H4 (cell line): Measurements from ENCODE around the gene PKD1L1. TPM values are rescaled to one million over a fixed set of nuclear protein-coding genes. Genes with fewer than 3 reads are reported as not detected.
A peak's percentile ranks its signal among the peaks of the same experiment; 100 is the strongest.
"Not testable (repeated sequence)": the region's sequence is repeated elsewhere in the genome, so short reads cannot be mapped to it uniquely, and the experiment has no call there.

Source experiments
- DNase-seq: peaks from one replicate; pipeline ENCODE4 v3.0.0-alpha.2; 2015; ENCODE audit warnings: low spot score
- total RNA-seq: library from RNA; depleted of rRNA; stranded (reverse); fragments of >200 nt; shearing (Covaris generic); gene quantifications from 2 replicates; pipeline ENCODE4 v1.2.3, GENCODE V29; 2014; rRNA removed

PKD1L1 gene, protein sequence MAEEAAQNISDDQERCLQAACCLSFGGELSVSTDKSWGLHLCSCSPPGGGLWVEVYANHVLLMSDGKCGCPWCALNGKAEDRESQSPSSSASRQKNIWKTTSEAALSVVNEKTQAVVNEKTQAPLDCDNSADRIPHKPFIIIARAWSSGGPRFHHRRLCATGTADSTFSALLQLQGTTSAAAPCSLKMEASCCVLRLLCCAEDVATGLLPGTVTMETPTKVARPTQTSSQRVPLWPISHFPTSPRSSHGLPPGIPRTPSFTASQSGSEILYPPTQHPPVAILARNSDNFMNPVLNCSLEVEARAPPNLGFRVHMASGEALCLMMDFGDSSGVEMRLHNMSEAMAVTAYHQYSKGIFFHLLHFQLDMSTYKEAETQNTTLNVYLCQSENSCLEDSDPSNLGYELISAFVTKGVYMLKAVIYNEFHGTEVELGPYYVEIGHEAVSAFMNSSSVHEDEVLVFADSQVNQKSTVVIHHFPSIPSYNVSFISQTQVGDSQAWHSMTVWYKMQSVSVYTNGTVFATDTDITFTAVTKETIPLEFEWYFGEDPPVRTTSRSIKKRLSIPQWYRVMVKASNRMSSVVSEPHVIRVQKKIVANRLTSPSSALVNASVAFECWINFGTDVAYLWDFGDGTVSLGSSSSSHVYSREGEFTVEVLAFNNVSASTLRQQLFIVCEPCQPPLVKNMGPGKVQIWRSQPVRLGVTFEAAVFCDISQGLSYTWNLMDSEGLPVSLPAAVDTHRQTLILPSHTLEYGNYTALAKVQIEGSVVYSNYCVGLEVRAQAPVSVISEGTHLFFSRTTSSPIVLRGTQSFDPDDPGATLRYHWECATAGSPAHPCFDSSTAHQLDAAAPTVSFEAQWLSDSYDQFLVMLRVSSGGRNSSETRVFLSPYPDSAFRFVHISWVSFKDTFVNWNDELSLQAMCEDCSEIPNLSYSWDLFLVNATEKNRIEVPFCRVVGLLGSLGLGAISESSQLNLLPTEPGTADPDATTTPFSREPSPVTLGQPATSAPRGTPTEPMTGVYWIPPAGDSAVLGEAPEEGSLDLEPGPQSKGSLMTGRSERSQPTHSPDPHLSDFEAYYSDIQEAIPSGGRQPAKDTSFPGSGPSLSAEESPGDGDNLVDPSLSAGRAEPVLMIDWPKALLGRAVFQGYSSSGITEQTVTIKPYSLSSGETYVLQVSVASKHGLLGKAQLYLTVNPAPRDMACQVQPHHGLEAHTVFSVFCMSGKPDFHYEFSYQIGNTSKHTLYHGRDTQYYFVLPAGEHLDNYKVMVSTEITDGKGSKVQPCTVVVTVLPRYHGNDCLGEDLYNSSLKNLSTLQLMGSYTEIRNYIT (N-terminal part only)
- total RNA-seq = 0.02 and 0.08 TPM in 2 replicates

- DNase-seq = no peak
These were observed at the start of gene PKD1L1 for GRCh38 chr7:47948141-47948790. PKD1L1 (minus strand) TSS chr7:47948466; CDS start chr7:47948440, 26 bp downstream.

DNA sequence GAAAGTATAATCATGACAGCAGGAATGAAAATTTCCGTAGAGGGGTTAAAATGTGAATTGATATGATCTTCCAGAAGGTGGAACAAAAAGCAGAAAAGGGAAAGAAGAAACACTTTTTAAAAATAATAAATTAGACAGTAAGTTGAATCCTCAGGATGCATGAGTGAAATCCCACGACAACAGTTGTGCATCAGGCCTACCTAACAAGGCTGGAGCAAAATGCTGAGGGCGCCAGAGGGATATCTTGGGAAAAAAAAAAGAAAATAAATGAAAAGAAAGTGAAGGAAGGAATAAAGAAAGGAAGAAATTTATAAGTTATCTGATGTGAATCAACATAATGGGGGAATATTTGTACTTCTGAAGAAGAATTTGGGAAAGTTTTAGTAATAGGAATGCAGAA is 44.2 kb upstream of the PKD1L1 start:
- no peak for DNase-seq

GRCh38 chr7:47991741-47992311 is 43.6 kb upstream of the PKD1L1 start:
- peak; percentile 51 for DNase-seq

GRCh38 chr7:47991270-47991669 is 43.0 kb upstream of the PKD1L1 start:
- no peak for DNase-seq

- DNase-seq = no peak
These were observed 42.3 kb upstream of the PKD1L1 start for GRCh38 chr7:47990592-47990991.

- not testable (repeated sequence) for DNase-seq
These were observed 41.5 kb upstream of the PKD1L1 start for GRCh38 chr7:47989607-47990400.

- DNase-seq = no peak
These were observed 40.5 kb upstream of the PKD1L1 start for GRCh38 chr7:47988496-47989386.

- DNase-seq = no peak
These were observed 34.3 kb upstream of the PKD1L1 start for GRCh38 chr7:47982610-47983009.

- not testable (repeated sequence) for DNase-seq
These were observed 32.4 kb upstream of the PKD1L1 start for GRCh38 chr7:47980648-47981047.

- no peak for DNase-seq
These were observed 31.5 kb upstream of the PKD1L1 start for GRCh38 chr7:47979832-47980181.

DNA sequence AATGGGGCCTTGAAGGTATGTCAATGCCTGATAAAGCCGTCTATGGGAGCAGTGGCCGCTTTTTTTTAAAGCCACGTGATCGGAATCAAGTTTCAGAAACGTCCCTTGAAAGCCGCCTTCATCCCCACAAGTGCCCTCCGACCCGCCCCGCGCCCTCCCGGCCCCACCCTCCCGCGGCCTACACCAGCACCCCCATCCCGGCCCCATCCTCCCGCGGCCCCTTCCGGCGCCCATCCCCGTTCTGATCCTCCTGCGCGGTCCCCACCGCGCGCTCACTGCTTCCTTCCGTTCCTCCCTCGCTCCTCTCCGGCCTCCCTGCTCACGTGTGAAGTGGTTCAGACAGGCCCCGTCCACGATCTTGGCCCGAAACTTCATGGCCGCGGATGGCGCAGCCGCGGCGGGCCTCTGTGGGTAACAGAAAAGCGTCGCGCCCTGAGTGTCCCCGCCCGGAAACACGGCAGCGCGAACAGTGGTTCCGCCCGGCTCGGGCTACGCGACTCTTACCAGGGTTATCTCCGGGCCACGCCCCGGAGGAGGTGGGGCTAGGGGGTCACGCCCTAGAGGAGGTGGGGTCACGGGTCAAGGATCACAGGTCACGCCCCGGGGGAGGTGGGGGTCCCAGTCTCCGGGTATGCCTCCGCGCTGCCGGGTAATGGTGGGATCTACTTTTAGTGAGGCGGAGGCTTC is 31.0 kb upstream of the PKD1L1 start, which contains the start of gene HUS1:
Gene HUS1 (minus strand): TSS at position 471 of the 687 bp plus-strand sequence. CDS start 96 bp downstream, at position 375.
- peak; percentile 95 for DNase-seq

DNA sequence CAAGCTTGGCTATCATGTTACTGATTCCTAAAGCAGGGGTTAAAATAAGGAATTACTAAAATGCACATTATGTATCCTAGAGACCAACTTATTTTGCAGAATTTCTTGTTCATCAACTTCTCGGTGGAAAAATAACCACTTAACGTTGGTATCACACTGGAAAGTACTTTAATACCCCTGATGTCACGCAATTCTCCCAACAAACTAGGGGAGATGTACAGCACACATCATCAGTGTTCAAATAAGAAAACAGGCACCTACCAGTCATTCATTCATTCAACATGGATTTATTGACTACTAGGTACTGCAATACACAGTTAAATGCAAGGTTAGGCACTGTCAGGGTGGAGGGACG is 30.5 kb upstream of the PKD1L1 start:
- DNase-seq = no peak

DNA sequence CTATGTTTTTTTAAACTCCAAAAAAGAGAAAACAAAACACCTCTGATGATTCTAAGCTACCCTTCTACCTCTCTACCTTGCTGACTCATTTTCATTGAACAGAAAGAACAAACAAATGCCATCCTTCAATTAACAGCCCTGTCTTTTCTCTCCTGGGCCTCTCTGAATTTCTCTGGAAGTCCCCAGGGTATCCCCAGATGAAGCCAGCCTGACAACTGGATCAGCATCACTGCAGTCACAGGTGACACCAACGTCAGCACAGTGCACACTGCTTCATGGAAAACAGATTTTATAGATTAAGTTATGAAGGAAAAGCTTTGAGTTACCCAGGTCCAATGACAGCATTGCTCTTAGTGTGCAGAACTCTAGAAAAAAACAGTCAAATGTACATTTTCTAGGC is 25.5 kb upstream of the PKD1L1 start:
- DNase-seq = no peak

DNA sequence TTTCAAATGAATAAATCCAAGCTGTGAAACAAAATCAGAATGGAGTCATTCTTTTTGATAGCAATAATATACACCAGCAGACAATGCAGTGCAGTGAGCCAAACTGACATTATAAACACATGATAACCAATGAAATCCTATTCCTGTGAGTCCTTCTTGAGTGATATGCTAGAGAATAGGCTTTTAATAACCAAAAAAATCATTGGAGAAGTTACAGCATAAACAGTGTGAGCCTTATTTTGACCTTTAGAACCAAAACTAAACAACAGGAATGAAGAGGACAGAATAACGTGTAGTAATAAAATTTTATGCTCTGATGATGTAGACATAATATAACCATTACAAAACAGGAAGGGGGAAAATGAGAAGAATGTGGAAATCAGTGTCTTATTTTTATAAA is 22.5 kb upstream of the PKD1L1 start:
- no peak for DNase-seq

- DNase-seq = peak; percentile 84
These were observed 20.8 kb upstream of the PKD1L1 start for GRCh38 chr7:47968847-47969774.

- no peak for DNase-seq
These were observed 19.4 kb upstream of the PKD1L1 start for GRCh38 chr7:47967708-47968107.

- no peak for DNase-seq
These were observed 18.9 kb upstream of the PKD1L1 start for GRCh38 chr7:47967123-47967522.
